Activated gamma-delta T cell treated with Interleukin-2 at 50 U/mL for 16 hours (primary cell): Measurements from ENCODE around the gene AKT1S1.

Source experiments
- DNase-seq: peaks from one replicate; pipeline ENCODE4 v3.0.0-alpha.2; 2020

Gene AKT1S1

DNA sequence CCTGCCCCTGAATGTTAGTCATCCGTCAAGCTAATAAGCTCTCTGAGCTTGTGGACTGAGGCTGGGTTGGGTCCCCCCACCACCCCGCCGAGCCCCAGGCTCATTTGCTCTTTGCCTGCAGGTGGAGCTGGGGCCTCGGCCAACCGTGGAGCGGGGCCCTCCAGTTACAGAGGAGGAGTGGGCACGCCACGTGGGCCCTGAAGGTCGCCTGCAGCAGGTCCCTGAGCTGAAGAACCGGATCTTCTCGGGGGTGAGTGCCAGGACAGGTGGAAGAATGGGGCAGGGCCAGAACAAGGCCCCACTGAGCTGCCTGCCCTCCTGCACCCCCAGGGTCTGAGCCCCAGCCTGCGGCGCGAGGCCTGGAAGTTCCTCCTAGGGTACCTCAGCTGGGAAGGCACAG lies 5.5 kb upstream of the AKT1S1 start:
- no peak for DNase-seq

DNA sequence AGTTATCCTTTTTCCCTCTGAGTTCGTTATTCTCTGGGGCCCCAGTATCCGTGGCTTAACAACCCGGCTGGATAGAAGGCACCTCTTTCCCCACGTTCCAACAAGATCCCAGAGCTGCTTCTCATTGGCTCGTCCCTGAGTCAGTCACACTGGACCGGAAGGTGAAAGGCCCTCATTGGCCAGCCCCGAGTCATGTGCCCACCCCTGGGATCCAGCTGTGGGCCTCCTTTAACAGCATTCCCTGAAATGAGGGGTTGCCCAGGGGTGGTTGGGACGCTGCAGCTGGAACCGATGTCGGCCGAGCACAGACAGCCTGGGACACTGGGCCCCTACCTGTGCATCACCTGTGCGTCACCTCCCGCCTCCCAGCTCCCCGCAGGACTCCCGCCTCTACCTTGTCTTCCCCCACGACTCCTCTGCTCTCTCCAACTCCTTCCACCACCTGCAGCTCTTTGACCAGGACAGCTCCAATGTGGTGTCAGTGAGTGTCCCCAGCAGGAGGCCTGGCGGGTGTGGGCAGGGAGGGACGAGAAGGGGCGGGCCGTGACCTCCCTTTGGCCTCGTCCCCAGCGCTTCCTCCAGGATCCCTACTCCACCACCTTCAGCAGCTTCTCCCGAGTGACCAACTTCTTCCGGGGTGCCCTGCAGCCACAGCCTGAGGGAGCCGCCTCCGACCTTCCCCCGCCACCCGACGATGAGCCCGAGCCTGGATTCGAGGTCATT lies 4.7 kb upstream of the AKT1S1 start:
- no peak for DNase-seq

DNA sequence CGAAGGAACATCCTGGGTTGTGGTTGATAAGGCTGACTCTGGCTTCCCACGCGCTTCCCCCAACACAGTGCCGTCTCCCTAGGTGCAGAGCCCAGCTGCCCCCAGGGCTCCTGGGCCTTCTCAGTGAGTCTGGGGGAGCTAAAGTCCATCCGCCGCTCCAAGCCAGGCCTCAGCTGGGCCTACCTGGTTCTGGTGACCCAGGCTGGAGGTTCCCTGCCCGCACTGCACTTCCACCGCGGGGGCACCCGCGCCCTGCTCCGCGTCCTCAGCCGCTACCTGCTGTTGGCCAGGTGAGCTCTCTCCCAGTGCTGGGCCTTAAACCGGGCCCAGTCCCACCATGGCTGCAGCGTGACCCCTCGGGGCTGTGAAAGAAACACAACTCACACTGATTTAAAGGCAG lies 4.0 kb upstream of the AKT1S1 start:
- no peak for DNase-seq

DNA sequence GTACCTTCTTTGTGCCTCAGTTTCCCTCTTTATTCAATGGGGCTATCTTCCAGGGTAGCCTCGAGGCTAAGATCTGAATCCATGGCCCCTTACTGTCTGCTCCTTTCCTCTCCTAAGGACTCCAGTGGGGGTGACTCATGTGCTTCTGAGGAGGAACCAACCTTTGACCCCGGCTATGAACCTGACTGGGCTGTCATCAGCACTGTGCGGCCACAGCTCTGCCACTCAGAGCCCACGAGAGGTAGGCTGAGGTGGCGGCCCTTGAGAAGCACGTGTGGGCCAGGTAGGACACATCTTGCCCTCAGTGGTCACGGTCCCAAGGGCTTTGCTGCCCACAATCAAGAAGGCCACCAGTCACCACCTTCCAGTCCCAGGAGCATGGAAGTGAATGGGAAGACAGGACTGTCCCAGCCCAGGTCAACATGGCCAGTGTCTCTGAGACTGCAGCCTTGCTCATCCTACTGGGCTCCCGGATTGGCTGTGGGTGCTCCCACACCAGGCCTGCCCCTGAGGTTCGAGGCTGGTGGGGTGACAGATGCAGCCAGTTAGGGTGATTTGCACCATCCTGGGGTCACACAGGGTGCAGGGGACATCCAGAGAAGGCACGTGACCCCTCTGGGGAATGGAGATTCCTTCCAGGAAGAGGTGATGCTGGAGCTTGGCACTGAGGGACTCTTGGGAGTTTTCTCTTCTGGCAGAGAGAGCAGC lies 3.2 kb upstream of the AKT1S1 start:
- DNase-seq = no peak

DNA sequence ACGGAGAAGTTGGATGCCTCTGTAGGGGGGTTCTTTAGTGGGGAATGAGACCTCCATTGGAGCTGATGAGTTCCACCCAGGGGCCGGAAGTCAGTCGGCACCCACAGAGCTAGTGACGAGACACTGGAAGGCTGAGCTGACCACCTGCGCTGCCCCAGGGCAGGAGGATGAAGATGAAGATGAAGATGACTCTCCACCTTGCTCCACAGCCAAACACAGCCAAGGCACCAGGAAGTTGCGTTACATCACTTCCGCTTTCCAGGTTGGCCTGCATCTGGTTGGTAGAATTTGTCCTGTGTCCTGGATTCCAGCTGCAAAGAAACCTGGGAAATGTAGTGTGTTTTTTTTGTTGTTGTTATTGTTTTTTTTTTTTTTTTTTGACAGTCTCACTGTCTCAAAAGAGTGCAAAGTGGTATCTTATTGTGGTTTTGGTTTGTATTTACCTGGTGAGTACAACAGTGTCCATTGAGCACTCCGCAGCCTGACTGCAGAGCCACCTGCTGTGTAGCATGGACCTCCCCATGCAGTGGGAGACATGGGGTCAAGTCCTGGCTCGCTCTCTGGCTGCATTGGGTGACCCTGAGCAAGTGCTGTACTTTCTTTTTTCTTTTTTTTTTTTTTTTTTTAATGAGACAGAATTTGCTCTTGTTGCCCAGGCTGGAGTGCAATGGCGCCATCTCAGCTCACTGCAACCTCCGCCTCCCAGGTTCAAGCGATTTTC lies 2.2 kb upstream of the AKT1S1 start:
- no peak for DNase-seq

DNA sequence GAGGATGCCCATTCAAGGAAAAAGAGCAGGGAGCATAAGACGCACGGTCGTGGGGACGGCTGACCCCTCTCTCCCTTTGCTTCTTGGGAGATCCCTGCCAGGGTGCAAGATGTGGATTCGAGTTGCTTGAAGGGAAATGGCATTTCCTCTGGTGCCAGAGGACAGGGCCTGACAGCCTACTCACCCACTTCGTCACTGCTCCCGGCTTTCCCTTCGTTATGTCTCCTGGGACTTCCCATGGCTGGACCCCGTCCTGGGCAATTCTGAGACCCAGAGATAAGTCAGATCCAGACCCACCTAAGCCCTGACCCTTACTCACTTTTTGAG lies 1.6 kb upstream of the AKT1S1 start:
- DNase-seq = no peak

DNA sequence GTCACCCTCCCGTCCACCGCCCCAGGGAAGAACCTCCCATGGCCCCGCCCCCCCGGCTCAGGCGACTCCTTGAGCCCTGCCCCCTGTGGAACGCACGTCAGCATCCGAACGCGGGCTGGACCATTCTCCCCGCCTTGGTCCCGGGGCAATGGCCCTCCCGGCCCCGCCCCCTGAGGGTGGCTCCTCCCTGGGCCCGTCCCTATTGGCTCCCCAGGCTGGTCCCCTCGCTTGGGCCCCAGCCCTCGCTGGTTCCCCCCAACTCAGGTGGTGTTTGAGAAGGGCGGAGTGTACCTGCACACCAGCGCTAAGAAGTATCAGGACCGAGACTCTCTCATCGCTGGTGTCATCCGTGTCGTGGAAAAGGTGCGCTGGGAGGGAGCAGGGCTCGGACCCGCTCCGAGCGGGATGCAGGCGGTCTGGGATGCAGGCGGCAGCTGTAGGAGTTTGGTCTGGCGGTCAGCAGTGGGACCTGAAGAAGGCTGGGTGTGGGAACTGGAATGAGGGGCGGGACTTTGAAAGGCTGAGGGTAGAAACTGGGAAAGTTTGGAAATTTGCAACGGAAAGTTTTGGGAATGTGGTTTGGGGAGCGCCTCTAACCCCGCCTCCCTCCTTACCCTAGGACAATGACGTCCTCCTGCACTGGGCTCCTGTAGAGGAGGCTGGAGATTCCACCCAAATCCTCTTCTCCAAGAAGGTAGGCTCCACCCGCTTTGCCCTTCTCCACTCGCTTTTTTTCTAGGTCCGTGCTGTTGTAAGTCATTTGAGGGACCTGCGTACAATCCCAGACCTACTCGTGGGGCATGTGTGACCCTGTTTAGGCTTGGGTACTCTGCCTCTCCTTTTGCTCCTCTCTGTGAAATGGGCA lies 956 bp upstream of the AKT1S1 start:
- DNase-seq = peak; percentile 97

DNA sequence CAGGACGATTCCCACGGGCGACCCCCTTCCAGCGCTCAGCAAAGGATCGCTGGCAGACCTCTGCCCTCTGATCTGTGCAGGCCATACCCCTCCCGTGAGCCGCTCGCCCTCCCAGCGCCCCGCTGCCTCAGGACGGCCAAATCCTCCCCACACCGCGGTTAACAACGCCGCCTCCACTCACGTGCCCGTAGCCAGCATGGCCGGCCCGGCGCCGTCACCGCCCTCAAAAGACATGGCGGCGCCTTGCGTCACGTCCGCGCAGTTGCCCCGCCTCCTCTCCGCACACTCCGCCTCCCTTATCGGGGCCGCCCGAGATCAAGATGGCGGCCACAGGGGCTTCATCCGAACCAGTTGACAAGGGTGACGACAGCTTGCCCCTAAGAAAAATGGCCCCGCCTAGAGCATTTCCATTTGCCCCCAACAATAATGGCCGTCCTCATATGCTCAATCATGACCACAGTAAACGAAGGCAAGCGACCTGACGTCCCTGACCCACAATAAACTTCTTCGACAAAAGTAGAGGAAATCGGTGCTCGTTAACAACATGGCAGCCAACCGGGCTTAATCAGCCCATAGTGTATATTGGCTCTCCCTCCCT lies 634 bp downstream of the AKT1S1 start:
- DNase-seq = peak; percentile 97

DNA sequence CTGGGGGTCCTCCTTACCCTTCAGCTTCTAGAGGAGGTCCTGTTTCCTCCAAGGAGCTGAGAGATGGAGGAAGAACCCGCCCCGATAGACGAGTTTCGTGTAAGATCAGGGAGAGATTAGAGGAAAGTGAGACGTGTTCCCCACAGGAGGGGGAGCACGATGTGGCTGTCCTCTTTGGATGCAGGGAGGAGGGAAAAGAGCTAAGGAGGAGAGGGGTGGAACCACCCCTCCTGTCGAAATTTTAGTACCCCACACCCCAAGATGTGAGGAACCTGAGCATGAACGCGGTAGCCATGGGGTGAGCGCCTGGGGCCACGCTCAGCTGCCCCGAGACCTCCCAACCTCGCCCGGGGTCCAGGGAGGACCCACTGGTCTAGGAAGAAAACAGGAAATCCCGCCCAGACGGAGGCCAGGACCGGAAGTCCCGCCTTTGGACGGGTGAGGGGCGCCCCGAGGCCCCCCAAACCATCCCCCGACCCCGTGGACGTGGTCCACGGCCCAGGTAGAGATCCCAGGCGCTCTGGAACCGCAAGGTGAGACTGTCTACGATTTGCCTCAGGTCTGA lies 1.2 kb downstream of the AKT1S1 start:
- peak; percentile 57 for DNase-seq

DNA sequence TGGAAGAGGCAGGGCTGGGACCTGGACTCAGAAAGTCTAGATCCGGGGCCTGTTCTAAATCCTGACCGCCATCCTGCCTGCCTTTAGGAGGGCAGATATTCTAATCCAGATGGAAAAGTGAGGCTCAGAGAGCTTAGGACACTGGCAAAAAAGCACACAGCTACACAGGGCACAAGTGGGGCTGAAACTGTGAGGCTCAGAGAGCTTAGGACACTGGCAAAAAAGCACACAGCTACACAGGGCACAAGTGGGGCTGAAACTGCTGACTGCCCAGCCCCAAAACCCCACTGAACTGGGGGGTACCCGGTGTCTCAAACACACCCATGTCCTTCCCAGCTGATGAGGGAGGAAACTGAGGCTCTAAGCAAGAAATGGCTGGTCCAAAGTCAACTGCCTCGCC lies 2.0 kb downstream of the AKT1S1 start:
- no peak for DNase-seq

DNA sequence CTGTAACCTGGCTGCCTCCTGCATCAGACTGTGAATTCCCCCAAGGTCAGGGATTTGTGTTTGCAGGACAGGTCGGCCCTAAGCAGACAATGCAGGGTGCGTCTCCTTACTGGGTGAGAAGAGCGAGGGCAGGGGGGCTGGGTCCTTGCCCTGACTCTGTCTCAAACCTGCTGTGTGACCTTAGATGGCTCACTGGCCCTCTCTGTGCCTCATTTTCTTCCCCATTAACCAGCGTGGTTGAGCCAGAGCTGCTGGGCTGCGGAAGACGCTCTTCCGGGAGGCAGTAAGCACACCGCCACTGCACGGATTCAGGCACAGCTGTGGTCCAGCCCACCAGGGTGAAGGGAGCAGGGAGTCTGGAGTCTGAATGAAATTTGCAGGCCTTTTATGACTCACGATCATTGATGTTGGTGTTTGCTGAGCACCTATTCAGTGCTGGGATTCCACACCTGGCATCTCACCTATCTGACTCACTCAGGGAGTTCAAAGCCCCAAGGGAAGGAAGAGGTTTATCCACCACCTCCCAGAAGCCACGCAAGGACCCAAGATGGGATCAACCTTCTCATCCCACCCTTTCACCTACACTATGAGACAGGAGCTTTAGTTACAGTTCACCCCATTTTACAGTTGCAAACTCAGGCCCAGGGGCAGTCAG lies 2.5 kb downstream of the AKT1S1 start:
- DNase-seq = no peak

DNA sequence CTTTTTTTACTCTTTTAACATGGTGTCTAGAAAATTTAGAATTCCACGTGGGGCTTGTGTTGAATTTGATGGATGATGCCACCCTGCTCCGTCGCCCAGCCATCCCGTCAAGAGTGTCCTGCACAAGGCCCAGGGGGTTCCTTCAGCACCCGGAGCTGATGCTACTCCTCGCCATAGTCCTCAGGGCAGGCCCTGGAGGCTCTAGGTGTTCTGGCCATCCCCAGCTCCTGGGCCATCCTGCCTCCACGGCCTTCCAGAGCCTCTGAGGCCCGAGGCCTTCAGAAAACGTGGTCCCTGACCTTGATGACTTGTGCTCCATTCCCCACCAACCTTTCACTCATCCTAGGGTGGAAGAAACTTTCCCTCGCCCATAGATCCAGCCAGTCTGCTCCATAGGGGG lies 3.3 kb downstream of the AKT1S1 start:
- no peak for DNase-seq

DNA sequence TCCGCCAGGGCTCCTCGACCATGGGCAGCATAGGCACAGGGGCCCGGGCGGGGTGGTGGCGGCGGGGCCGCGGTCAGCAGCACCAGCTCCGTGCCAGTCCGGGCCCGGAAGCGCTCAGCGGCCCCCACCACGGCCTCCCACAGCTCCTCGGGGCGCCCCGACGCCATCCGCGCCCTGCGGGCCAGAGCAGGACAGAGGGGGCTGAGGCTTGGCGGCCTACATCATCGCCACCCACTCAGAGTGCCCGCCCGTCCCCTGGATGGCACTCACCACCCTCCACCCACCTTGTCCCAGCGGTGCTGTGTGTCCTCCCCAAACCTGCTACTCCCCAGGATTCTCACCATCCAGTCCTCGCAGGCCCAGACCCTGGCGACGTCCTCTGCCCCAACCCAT lies 4.0 kb downstream of the AKT1S1 start:
- DNase-seq = no peak

DNA sequence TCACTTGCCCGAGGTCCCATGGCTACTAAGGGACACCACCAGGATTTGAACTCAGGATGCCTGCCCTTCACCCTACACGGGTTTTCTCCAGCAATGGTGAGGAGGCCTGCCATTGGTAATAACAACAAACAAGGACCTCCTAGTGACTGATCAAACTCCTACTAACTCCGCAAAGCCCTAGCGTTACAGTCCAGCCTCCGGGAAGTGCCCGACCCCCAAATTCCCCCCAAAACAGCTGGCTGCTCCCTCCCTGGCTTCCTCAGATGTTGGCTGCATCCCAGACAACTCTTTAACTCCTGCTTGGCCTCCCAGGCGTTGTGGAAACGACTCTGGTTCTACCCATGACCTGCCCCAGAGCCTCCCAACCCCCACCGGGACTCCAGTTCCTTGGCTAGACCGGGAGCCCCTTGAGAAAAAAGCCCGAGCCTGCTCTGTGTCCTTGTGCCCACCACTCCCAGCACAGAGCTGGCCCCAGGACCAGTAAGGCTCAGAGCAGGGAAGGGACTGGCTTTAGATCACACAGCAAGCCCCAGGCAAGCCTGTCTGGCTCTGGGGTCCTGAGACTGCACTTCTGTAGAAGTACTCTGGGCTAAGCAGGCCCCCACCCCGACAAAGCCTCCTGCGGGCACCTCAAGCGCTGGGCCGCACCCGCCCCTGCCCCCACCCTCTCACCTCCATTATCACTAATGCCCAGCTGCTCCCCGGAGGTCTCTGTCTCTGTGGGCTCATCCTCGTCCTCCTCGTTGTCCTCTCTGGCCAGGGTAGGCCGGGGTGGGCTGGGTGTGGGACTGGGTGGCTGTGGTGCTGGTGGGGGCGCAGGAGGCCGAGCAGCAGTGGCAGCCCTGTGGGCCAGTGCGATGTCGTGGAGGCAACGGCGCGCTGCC lies 4.7 kb downstream of the AKT1S1 start:
- DNase-seq = no peak

DNA sequence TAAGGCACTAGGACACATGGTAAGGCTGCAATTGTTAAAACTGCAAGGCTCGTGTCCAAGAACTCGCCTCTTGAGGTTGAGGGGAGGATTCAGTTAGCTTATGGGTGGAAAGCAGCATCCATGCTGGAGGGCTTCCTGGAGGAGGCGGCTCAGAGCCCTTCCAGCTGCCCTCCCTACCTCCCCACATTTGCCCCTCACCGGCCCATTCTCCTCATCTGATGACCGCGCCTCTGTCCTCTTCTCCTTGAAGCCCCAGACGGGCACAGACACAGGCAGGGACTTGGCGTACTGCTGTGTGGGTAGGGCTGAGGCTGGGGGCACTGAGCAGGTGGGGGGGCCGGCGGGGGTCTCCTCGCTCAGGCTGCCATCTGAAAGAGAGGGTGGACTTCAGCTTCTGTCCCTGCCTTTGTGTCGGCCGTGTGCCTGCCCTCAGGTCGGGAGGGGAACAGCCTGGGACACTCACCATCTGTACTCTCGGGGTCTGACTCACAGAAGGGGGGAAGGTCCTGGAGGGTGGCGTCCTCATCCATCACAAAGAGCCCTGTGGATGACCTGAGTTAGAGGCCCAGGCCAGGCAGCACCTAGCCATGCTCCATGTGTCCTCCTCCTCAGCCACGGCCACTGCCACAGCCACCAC lies 5.7 kb downstream of the AKT1S1 start:
- DNase-seq = no peak

DNA sequence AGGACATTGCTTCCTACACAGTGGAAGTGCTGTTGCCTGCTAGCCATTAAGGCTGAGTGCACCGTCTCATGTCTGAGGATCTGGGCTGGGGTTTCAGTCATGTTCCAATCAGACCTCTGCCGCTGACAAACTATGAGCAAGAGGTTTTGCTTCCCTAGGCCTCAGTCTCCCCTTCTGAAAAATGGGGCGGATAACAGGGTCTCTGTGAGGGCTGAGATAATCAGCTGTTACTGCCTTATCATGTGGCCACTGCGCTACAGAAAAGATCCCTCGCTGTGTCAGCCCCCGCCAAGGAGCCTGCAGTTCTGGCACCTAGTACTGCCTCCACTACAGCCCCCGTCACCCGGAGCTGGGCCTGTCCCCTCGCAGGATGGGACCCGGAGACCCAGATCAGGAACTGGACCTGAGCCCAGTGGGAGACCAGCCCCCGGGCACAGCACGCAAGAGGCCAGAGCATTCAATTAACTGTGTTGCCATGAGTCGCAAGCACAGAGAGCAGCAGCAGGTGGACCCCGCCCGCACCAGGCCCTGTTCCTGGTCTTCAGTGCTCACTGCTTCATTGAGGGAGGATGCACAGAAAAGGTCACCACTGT lies 6.8 kb downstream of the AKT1S1 start:
- DNase-seq = no peak

DNA sequence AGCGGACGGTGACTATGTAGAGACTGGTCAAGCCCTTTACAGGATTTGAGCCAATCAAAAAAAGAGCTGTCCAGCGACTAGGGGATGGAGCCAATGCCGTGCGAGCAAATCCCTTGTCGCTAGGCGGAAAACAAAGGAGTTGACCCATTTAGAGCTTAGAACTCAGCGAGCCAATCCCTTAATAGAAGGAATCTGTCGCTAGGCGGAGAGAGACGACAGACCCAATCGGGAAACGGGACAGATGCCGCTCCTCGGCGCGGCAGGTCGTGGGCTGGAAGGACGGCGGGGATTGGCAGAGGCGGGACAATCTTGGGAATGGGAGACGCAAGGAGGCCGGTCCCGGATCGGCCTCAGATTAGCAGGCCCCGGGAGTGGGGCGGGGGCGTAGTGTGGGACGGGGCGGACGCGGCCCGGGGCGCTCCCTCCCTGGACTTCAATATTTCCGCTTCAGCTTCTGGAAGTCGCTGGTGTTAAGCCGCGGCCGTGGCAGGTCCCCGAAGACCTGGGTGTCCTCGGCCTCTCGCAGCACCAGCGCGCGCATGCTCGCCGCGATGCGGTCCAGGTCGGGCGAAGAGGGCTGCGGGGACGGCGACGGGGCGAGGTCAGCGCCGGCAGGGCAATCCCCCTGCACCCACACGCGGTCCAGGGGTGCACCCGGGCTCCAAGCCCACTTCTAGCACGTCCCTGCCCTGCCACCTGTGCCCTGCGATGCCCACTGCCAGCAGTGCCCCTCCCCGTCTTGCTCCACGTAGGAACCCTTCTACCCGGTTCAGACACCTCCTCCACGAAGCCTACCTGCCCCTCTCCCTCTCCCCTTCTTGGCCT lies 7.5 kb downstream of the AKT1S1 start:
- DNase-seq = peak; percentile 87

DNA sequence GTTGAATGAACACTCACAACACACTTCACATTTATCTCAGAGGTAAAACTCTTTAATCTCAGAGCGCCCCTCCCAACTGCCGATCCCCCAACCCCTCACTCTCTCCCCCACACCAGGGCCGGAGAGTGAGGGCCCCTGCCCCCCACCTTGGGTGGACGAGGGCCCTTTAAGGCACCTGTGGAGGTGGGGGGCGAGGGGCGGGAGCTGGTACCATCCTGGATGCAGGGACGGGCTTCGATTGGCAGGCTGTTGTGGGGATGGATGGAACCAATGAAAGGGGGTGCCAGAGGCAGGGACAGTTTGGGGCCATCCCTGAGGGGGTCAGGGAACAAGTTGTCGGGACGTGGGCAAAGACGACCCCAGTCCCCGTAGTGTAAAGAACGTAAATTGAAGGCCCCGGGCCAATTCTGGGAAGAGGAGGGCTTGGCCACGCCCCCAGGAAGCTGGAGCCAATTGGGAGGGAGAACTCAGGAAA lies 8.1 kb downstream of the AKT1S1 start:
- no peak for DNase-seq
